ENCODE measurements around the gene EDIL3.
"Not testable (repeated sequence)": the region's sequence is repeated elsewhere in the genome, so short reads cannot be mapped to it uniquely, and the experiment has no call there.

GRCh38 chr5:84317826-84318225 is 66.9 kb downstream of the EDIL3 start:
- not testable (repeated sequence) for TF ChIP-seq EZH2phosphoT487 (IDR thresholded peaks at IDR 0.05; ENCODE audit: low read depth, severe bottlenecking, unreplicated experiment); CTCF (IDR thresholded peaks at IDR 0.05; ENCODE audit: poor library complexity)

All from hepatocyte (in vitro differentiated cells).